HG03469 (cell line): Measurements from ENCODE around the gene CDC27.
"Not testable (repeated sequence)": the region's sequence is repeated elsewhere in the genome, so short reads cannot be mapped to it uniquely, and the experiment has no call there.

Source experiments
- ATAC-seq: cut with Tn5 transposase; IDR thresholded peaks from one replicate; pipeline ENCODE4 v1.9.1; 2021; ENCODE audit warnings: mild to moderate bottlenecking, moderate library complexity, moderate number of reproducible peaks; ENCODE audit not compliant: unreplicated experiment

Gene CDC27

DNA sequence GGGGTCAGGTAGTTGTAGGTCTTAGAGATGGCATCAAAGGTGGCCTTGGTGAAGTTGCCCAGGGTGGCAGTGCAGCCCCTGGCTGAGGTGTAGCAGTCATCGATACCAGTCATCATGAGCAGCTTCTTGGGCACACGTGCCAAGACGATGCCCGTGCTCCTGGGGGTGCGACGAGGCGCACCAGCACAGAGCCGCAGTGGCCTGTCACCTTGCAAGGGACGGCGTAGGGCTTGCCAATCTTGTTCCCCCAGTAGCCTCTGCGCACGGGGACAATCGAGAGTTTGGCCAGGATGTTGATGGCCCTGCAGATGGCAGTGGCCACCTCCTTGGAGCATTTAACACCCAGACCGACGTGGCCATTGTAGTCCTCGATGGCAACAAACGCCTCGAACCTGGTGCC is 29.8 kb downstream of the CDC27 start:
- ATAC-seq = no peak

DNA sequence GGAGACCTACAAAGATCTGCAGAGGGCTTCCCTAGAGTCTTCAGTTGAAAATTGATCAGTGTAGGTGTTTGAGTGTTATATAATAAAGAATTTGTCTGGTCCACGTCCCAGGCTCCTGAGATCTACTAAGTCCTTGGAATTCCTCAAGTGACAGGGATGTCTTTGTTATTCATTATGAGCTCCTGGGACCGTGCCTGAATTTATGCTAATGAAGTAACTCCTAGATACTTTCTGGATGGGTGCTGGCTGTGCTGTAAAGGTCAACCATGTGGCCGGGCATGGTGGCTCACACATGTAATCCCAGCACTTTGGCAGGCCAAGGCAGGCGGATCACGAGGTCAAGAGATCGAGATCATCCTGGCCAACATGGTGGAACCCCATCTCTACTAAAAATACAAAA is 43.7 kb downstream of the CDC27 start:
- no peak for ATAC-seq

DNA sequence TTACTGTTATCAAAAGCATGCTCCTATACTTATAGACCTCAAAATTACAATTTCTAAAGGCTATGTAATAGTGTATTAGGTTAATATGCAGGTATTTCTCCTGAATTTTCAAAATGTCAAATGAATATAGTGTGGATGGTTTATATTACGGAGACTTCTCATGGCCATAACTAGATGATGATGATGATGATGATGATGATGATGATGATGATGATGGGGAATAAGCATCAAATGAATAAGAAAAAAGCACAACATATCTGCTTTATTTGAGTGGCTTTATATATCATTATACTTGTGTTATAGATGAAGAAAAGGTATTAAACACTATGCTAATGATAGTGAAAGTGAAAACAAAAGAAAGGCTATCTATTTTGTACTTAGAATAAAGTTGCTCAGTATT is 53.9 kb downstream of the CDC27 start:
- no peak for ATAC-seq

DNA sequence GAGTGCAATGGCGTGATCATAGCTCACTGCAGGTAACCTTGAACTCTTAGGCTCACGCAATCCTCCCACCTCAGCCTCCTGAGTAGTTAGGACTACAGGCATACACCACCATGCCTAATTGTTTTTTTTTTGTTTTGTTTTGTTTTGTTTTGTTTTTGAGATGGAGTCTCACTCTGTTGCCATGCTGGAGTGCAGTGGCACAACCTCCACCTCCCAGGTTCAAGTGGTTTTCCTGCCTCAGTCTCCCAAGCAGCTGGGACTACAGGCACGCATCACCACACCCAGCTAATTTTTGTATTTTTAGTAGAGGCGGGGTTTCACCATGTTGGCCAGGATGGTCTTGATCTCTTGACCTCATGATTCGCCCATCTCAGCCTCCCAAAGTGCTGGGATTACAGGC is 54.7 kb downstream of the CDC27 start:
- ATAC-seq = not testable (repeated sequence)

DNA sequence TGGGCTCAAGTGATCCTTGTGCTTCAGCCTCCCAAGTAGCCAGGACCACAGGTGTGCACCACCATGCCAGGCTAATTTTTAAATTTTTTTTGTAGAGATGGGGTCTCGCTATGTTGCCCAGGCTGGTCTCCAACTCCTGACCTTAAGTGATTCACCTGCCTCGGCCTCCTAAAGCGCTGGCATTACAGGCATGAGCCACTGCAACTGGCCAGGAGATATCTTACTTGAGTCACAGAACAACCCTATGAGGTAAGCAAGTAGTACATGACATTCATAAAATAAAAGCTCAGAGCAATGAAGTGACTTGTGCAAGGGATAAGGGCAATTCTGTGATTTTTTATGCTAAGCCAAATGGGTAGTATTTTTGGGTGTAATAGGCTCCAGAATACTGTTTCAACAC is 57.3 kb downstream of the CDC27 start:
- ATAC-seq = no peak

DNA sequence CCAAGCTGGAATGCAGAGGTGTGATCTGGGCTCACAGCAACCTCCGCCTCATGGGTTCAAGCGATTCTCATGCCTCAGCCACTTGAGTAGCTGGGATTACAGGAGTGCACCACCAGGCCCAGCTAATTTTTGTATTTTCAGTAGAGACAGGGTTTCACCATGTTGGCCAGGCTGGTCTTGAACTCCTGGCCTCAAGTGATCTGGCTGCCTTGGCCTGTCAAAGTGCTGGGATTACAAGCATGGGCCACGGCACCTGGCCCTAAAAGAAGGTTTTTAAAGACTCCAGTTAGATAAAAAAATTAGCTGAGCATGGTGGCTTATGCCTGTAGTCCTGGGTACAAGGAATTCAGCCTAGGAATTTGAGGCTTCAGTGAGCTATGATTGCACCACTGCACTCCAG is 62.3 kb downstream of the CDC27 start:
- not testable (repeated sequence) for ATAC-seq

DNA sequence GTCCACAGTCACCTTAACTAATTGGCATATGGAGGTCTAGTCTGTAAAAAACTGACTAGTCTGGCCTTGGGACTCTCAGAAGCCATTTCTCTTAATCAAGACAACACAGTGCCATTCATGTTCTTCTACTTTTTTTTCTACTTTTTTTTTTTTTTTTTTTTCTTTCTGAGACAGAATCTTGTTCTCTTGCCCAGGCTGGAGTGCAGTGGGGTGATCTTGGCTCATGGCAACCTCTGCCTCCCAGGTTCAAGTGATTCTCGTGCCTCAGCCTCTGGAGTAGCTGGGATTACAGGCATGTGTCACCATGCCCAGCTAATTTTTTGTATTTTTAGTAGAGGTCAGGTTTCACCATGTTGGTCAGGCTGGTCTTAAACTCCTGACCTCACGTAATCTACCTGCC is 65.8 kb downstream of the CDC27 start:
- not testable (repeated sequence) for ATAC-seq

DNA sequence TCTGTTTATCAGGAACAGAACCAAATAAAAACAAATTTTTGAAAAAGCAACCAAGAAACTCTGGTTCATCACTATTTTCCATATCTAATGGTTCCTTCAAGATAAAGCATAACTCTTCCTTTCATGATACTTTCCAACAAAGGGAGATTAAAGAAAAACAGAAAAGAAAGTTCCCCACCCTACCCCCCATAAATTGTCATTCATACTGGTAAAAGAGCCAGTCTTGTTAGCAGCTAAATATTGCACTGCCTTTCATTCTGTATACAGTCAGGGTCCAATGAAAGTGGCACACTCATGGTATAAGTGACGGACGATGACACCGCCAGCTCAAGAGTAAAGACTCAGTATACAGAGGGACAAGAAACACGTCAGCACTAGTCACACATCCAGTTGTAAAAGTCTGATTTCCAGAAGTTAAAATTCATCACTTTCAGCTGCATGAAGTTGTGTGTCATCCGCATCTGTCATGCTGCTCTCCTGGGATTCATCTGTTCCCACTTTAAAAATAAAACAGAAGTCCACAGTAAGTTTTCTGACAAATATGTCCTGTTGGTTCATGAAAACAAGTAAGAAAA is 68.5 kb downstream of the CDC27 start:
- no peak for ATAC-seq

DNA sequence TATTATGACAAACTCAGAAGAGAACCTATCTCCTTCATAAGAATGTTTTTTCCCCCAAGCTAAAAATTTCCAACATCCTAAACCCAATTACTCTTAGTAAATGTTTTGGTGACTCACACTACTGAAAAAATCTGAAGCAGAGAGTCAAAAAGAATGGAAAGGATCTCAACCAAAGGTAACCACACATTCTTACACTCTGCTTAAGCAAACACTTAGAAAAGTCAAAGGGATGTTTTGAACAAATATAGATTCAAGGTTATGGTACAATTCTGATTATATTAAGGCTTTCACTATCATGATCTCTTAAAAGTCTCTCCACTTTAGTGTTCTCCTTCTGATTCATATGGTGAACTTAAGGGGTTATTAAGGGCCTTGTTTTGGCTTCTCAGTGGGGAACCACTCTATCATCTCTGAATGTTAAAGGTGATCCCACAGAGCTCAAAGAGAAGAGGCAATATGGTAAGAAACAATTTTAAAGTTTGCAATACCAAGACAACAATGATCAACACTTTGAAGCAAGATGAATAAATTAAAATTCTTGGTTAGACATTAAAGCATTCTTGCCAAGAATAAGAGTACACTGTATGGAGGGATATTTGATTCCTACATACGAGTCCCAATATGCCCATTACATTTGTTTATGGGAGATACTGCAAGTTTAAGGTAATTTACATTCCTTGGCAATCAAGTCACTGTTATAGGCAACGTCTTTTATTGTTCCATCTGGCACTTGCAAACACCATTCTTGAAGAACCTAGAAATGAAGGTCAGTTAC is 69.2 kb downstream of the CDC27 start:
- ATAC-seq = no peak

DNA sequence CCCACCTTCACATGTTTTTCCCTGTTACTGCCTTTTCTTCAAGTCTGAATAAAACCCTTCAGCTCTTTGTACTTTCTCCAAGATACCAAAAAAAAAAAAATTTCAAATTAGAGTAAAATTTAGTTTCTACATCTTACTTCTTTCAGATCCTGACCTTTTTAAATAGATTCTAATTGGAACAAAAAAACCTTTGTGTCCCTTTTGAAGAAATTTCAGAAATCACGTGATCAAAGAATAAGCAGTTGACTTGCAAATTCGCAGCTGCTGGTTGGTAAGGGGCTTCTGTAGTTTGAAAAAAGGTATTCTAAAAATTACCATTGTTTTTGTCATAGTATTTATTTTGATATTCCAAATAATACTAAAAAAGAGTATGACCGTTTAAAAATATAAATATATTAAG is 71.7 kb downstream of the CDC27 start:
- no peak for ATAC-seq

DNA sequence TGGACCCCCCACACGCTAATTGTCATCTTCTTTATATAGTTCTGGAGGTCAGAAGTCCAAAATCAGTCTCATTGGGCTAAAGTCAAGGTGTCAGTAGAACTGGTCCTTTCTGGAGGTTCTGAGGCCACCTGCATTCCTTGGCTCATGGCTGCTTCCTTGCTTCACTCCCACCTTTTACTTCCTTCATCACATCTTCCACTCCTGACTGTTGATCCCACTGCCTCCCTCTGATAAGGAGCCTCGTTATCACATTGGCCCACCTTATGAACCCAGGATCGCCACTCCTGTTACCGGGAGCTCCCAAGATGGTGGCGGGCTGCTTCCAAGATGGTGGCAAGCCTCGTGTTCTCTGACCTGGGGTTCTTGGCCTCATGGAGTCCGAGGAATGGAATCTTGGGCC is 83.0 kb downstream of the CDC27 start:
- ATAC-seq = no peak

DNA sequence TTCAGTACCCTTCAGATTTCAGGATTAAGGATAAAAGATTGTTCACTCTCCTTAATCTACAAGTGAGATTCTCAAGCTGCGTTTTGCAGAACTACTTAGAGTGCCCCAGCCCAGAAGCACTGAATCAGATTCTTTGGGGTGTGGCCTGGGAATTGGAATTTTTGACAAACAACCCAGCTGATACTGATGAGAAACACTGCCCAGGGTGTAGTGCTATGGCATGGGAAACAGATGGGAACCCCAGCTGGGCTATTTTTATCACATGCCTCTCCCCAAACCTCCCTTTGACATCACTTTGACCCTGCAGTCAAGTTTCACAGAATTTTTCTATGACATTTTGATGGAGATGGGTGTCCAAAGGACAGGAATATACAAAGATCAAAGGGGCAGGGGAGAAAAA is 83.8 kb downstream of the CDC27 start:
- ATAC-seq = not testable (repeated sequence)

DNA sequence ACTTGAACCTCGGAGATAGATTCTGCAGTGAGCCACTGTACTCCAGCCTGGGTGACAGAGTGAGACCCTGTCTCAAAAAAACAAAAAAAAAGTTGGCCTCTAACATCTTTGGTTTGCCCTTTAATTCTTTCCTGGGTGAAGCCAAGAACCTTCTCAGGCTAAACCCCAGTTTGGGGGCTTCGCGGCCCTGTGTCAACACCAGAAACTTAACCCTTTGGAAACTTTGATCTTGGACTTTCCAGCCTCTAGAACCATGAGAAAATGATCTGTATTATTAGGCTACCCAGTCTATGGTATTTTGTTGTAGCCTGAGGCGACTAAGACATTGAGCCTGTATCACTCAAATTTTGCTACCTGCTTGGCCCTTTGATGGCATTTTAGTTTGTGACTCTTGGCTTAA is 86.2 kb downstream of the CDC27 start:
- no peak for ATAC-seq

DNA sequence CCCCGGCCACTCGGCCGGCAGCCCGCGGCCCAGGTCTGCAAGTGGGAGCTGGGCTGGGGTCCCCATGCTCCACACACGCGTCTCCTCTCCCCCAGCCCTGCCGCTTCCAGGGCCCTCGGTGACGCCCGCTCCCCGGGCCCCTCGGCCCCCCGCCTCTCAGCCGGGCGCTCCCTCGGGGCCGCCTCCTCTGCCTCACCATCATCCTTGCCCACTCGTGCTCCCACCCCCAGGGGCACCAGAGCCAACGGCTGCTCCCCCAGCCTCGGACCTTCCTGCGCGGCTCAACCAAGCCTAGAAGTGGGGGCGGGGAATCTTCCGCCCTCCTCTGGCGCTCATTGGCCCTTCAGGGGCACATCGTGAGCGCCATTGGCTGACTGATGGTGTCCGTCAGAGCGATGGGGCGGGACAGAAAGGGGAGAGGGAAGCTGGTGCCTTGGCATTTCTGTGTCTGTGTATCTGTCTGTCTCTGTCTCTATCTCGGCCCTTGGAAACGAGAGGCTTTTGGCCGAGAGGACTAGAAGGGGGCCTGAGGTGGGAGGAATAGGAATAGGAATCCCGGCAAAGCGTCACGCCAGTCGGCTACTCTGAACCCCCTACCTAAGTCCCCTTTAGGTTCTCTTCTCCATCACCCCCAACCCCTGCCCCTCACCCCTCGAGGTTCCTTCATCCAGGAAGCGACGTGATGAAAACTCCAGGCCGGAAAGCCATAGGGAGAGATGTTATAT is 88.9 kb downstream of the CDC27 start:
- peak; percentile 84 for ATAC-seq

DNA sequence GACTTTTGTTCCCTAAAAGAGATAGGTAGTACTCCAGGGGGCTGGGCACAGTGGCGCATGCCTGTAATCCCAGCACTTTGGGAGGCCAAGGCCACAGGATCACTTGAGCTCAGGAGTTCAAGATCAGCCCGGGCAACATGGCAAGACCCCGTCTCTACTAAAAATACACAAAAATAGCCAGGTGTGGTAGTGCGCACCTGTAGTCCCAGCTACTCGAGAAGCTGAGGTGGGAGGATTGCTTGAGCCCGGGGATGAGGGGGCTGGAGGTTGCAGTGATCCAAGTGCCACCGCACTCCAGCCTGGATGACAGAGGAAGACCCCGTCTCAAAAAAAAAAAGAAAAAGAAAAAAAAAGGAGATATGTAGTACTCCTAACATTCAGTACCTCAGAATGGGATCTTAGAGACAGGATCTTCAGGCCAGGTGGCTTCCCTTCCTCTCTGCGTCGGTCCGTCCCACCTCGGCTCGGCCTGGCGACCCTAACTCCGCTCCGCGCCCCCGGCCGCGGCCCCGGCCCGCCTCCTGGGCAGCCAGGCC is 89.6 kb downstream of the CDC27 start:
- ATAC-seq = no peak

DNA sequence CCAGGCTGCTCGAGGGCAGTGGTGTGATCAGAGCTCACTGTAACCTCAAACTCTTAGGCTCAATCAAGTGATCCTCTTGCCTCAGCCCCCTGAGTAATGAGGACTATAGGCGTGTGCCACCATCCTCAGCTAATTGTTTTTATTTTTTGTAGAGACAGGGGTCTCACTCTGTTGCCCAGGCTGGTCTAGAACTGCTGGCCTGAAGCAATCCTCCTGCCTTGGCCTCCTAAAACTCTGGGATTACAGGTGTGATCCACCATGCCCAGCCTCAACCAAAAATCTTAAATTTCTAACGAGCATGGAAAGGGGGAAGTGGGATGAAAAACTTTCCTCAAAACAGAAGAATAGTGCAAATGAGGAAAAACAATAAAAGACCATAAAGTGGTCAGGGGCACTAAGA is 92.8 kb downstream of the CDC27 start:
- no peak for ATAC-seq

DNA sequence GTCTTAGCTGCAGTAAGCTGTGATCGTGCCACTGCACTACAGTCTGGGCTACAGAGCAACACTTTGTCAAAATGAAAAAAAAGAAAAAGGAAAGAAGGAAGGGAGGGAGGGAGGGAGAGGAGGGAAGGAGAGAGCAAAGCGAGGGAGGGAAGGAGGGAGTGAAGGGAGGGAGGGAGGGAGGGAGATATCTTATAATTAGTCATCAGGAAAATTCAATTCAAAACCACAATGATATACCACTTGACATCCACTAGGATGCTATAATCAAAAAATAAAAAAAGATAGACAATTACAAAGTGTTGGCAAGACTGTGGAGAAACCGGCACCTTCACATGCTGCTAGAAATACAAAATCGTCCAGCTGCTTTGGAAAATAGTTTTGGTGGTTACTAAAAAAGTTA is 93.8 kb downstream of the CDC27 start:
- no peak for ATAC-seq

DNA sequence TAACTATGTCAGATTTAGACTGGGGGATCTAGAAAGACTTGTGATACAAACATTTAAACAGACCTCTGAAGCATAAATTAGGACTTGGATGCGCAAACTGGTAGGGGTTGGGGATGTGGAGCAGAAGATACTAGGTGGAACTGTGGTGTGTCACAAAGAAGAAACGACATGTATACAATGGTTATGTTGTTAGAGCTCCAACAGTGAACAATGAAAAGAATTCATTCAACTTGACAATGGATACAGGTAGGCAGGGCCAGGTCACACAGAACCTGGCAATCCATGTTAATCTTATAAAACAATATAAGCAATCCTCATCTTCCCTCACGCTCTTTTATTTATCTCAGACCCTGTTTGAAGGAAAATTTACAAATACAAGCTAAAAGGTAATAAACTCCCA is 102.0 kb downstream of the CDC27 start:
- no peak for ATAC-seq

DNA sequence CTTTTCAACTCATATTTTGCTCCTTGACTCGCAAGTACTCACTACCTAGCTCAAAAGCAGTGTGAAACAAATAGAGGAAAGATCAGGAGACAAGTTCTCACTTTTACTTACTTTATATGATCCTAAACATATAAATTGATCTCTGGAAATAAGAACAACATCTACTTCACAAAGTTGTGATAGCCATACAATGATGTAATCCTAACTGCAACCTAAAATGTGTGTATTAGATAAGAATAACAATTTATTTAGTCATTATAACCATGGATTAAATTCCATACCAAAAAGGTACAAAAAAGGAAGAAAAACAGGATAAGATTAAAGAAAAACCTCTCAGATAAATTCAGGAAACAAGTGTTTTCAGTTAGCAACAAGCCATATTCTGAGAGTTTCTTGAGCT is 103.4 kb downstream of the CDC27 start:
- no peak for ATAC-seq

DNA sequence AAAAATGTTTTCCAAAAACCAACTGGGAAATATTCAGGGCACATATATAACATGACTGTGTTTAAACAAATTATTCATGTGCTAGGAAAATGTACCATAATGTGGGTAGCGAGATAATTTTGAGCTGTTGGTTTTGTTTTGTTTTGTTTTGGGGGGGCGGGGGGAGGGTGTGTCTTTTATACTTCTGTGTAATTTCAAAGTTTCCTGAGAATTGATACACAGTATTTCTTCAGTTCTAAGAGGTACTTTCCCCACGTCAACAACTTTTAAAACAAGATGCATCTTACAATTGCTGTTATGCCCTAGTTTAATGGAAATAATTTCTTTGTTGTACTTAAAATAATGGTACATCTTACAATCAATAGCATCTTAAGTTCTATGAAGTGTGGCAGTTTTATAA is 110.3 kb downstream of the CDC27 start:
- ATAC-seq = no peak

DNA sequence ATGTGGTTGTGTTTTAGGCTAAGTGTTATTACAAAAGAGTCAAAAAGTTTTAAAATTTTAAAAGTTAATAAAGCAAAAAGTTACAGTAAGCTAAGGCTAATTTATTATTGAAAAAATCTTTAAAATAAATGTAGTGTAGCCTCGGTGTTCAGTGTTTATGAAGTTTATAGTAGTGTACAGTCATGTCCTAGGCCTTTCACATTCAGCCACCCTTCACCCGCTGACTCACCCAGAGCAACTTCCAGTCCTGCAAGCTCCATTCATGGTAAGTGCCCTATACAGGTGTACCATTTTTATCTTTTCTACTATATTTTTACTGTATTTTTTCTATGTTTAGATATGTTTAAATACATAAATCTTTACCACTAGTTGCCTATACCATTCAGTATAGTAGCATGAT is 111.5 kb downstream of the CDC27 start:
- ATAC-seq = no peak

DNA sequence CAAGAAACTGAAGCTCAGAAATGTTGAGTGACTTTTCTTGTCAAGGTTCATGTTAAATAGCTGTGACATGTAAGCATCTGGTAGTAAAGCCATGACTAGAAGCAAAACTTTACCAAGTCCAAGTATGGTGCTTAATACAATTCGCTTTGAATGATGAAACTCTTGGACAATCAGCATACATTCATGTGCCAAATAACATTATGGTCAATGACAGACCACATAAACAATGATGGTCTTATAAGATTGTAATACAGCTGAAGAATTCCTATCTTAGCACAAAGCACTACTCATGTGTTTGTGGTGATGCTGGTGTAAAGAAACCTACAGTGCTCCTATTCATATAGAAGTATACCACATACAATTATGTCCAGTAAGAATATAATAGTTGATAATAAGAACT is 112.9 kb downstream of the CDC27 start:
- ATAC-seq = no peak
